HepG2 (cell line): ENCODE data around the gene ZC3H18. TPM values are rescaled to one million over a fixed set of nuclear protein-coding genes. Genes with fewer than 3 reads are reported as not detected.

Experiments
- BCLAF1 ChIP-seq: fragments of 450-650 bp; IDR thresholded peaks from 2 replicates; pipeline ENCODE4 v1.6.1; 2017; ENCODE audit warnings: mild to moderate bottlenecking
- BORCS8-MEF2B ChIP-seq: sonication (generic); formaldehyde crosslinking; IDR thresholded peaks from 2 replicates; pipeline ENCODE4 v1.8.0; 2022; ENCODE audit warnings: mild to moderate bottlenecking, missing genetic modification reagents
- CHCHD3 ChIP-seq: sonication (generic); formaldehyde crosslinking; IDR thresholded peaks from 2 replicates; pipeline ENCODE4 v1.8.0; 2022; ENCODE audit warnings: mild to moderate bottlenecking, missing genetic modification reagents, moderate library complexity
- CREB3 ChIP-seq: sonication (generic); formaldehyde crosslinking; IDR thresholded peaks from 2 replicates; pipeline ENCODE4 v1.5.0; 2020; ENCODE audit warnings: missing genetic modification reagents
- EHMT2 ChIP-seq: fragments of 200-600 bp; sonication (generic); IDR thresholded peaks from 2 replicates; pipeline ENCODE4 v1.7.0; 2017; ENCODE audit warnings: antibody characterized with exemption, low read depth, low read length, borderline replicate concordance
- GPN1 ChIP-seq: sonication (generic); formaldehyde crosslinking; IDR thresholded peaks from 2 replicates; pipeline ENCODE4 v1.5.1; 2020; ENCODE audit warnings: missing genetic modification reagents, borderline replicate concordance
- HDAC1 ChIP-seq: sonication (generic); formaldehyde crosslinking; IDR thresholded peaks from 2 replicates; pipeline ENCODE4 v1.5.1; 2020; ENCODE audit warnings: mild to moderate bottlenecking, missing genetic modification reagents
- HMGA1 ChIP-seq: sonication (generic); formaldehyde crosslinking; conservative IDR thresholded peaks from 2 replicates; pipeline ENCODE4 v1.4.0; 2020; ENCODE audit warnings: missing genetic modification reagents
- KLF16 ChIP-seq, 2 experiments: sonication (generic) in 1 of 2; formaldehyde crosslinking in 1 of 2; IDR thresholded peaks; 2 replicates each; pipeline versions ENCODE4 v1.6.1 to v1.8.0; 2016 to 2023; ENCODE audit warnings: missing genetic modification reagents in 2 of 2, missing compliant biosample characterization in 1 of 2
- MAX ChIP-seq: IDR thresholded peaks from 2 replicates; pipeline ENCODE4 v1.6.1; 2012; ENCODE audit warnings: inconsistent platforms
- MIER3 ChIP-seq: IDR thresholded peaks from 2 replicates; pipeline ENCODE4 v1.6.1; 2016; ENCODE audit warnings: missing compliant biosample characterization, borderline replicate concordance
- MTA1 ChIP-seq: sonication (generic); formaldehyde crosslinking; IDR thresholded peaks from 2 replicates; pipeline ENCODE4 v1.4.0; 2020; ENCODE audit warnings: missing genetic modification reagents, mild to moderate bottlenecking, borderline replicate concordance
- MXD4 ChIP-seq: IDR thresholded peaks from 2 replicates; pipeline ENCODE4 v1.6.1; 2016; ENCODE audit warnings: mild to moderate bottlenecking, missing biosample characterization, missing genetic modification reagents
- RCOR2 ChIP-seq: IDR thresholded peaks from 2 replicates; pipeline ENCODE4 v1.6.1; 2016; ENCODE audit warnings: missing biosample characterization, missing genetic modification reagents
- SMC3 ChIP-seq: IDR thresholded peaks from 2 replicates; pipeline ENCODE4 v1.6.1; 2011; ENCODE audit warnings: low read length, improper control_type of control experiment
- SNAPC5 ChIP-seq: sonication (generic); formaldehyde crosslinking; IDR thresholded peaks from 2 replicates; pipeline ENCODE4 v1.8.1; 2023; ENCODE audit warnings: mild to moderate bottlenecking, missing genetic modification reagents, borderline replicate concordance
- TAF1 ChIP-seq: sonication (generic); formaldehyde crosslinking; IDR thresholded peaks from 2 replicates; pipeline ENCODE4 v1.4.0; 2020; ENCODE audit warnings: missing genetic modification reagents
- ZNF24 ChIP-seq: fragments of 450-650 bp; IDR thresholded peaks from 2 replicates; pipeline ENCODE4 v1.6.1; 2017; ENCODE audit warnings: antibody characterized with exemption, mild to moderate bottlenecking
- ZNF251 ChIP-seq: sonication (generic); formaldehyde crosslinking; IDR thresholded peaks from 2 replicates; pipeline ENCODE4 v1.9.0; 2021; ENCODE audit warnings: mild to moderate bottlenecking, missing genetic modification reagents
- ZNF263 ChIP-seq: sonication (generic); formaldehyde crosslinking; IDR thresholded peaks from 2 replicates; pipeline ENCODE4 v1.4.0; 2020; ENCODE audit warnings: missing genetic modification reagents
- ZNF460 ChIP-seq: sonication (generic); formaldehyde crosslinking; IDR thresholded peaks from 2 replicates; pipeline ENCODE4 v1.5.1; 2020; ENCODE audit warnings: missing genetic modification reagents, mild to moderate bottlenecking, borderline replicate concordance
- ZNF589 ChIP-seq: sonication (generic); formaldehyde crosslinking; conservative IDR thresholded peaks from 2 replicates; pipeline ENCODE4 v1.8.0; 2022; ENCODE audit warnings: mild to moderate bottlenecking, moderate library complexity, missing genetic modification reagents
- ZNF713 ChIP-seq: sonication (generic); formaldehyde crosslinking; IDR thresholded peaks from 2 replicates; pipeline ENCODE4 v1.4.0; 2020; ENCODE audit warnings: mild to moderate bottlenecking, missing genetic modification reagents
- ZNF768 ChIP-seq: sonication (generic); formaldehyde crosslinking; IDR thresholded peaks from 2 replicates; pipeline ENCODE4 v1.4.0; 2020; ENCODE audit warnings: missing genetic modification reagents
- polyA plus RNA-seq, 8 experiments: library from polyadenylated mRNA; depleted of rRNA in 3 of 8; stranded (reverse) in 7 of 8; unstranded in 1 of 8; fragments of >200 nt; fragmentation: Illumina TruSeq in 4 of 8; extraction: Trizol in 4 of 8; gene quantifications; 2 replicates each; pipeline versions ENCODE4 v1.2.1 to v1.2.3, GENCODE V29; 2011 to 2016; ENCODE audit warnings: low read depth in 4 of 8, missing spikeins in 1 of 8, mixed read lengths in 1 of 8; ENCODE audit not compliant: insufficient read depth in 1 of 8
- total RNA-seq, 5 experiments: library from RNA; depleted of rRNA; stranded (reverse); fragments of >200 nt; fragmentation: Illumina TruSeq; extraction: Trizol; gene quantifications; 2 replicates each; pipeline ENCODE4 v1.2.3, GENCODE V29; 2016; ENCODE audit warnings: low read depth in 1 of 5

Gene ZC3H18
- total and polyA plus RNA-seq, 2 of the 13 experiments (the other 11 are each of a cell fraction or from before 2014, with no cell fraction given), result 11.2 to 27.4 TPM

GRCh38 chr16:88569985-88570690, at the start of gene ZC3H18 (continued):
- TF ChIP-seq MTA1 (CRISPR knock-in tag) (no peak), KLF16 (CRISPR knock-in tag; IDR thresholded peaks at IDR 0.05) (peak in 1 of 2 experiments; percentile 82; a peak in 2 of 4 replicates), EHMT2 (no peak), BCLAF1 (no peak), HMGA1 (CRISPR knock-in tag) (no peak), ZNF713 (CRISPR knock-in tag) (no peak), SNAPC5 (no peak), ZNF768 (CRISPR knock-in tag) (peak; percentile 67), TAF1 (CRISPR knock-in tag) (peak; percentile 81), ZNF460 (no peak), HDAC1 (peak; percentile 90), MAX (peak; percentile 75), ZNF589 (CRISPR knock-in tag) (0 out of 2 replicates have a peak, but pooled peaks have one; percentile 15), ZNF251 (no peak), MXD4 (CRISPR knock-in tag) (peak; percentile 18; the same call in 1 of the 2 replicates), MIER3 (no peak; the same call in 1 of the 2 replicates), CREB3 (CRISPR knock-in tag) (peak; percentile 68; the same call in 1 of the 2 replicates), GPN1 (no peak), ZNF263 (CRISPR knock-in tag) (peak; percentile 41), RCOR2 (CRISPR knock-in tag) (no peak), CHCHD3 (CRISPR knock-in tag) (no peak), BORCS8-MEF2B (CRISPR knock-in tag) (peak; percentile 71; the same call in 1 of the 2 replicates), SMC3 (no peak), ZNF24 (no peak)
